T-cell (primary cell): Measurements from ENCODE around the gene DLG1. TPM values are rescaled to one million over a fixed set of nuclear protein-coding genes. Genes with fewer than 3 reads are reported as not detected.

Experiments used
- ATAC-seq, 4 experiments: fragments of 200-7000 bp in 3 of 4; fragments of 150-1000 bp in 1 of 4; cut with Tn5 transposase; replicated peaks in 1 of 4; 1 replicate in 3 of 4; 2 replicates in 1 of 4; pipeline ENCODE4 v1.10.0; 2021; ENCODE audit warnings: moderate library complexity in 3 of 4, mild to moderate bottlenecking in 2 of 4, moderate number of reproducible peaks in 1 of 4
- CTCF ChIA-PET, 2 donors: fragments of 300-600 bp; sonication (Branson Sonifier 250); formaldehyde crosslinking; loops; one replicate each; lab custom pipeline; 2022; ENCODE audit warnings: antibody characterized with exemption in 2 of 2; lab: Charles Lee
- POLR2A ChIA-PET, 2 donors: fragments of 300-600 bp; sonication (Branson Sonifier 250); formaldehyde crosslinking; loops; one replicate each; lab custom pipeline; 2022; ENCODE audit warnings: antibody characterized with exemption in 2 of 2; lab: Charles Lee
- DNase-seq, 35 experiments: peaks; one replicate each; pipeline versions ENCODE4 v3.0.0 to v3.0.0-alpha.2; 2013 to 2023
- H3K27ac ChIP-seq: one replicate; pipeline ENCODE4 v1.5.1; 2013; ENCODE audit warnings: low read length
- H3K27me3 ChIP-seq, 2 experiments: replicated peaks in 1 of 2; 1 replicate in 1 of 2; 2 replicates in 1 of 2; pipeline versions ENCODE4 v1.6.1 to v1.7.0; 2013; ENCODE audit warnings: low read length in 1 of 2, mixed read lengths in 1 of 2; ENCODE audit not compliant: control insufficient read depth in 2 of 2, insufficient read depth in 2 of 2; ENCODE audit errors: extremely low read depth in 1 of 2
- H3K36me3 ChIP-seq, 2 donors: 1 replicate in 1 of 2; 2 replicates in 1 of 2; pipeline versions ENCODE4 v1.6.1 to v1.7.0; 2013; ENCODE audit warnings: low read length in 1 of 2; ENCODE audit not compliant: control insufficient read depth in 2 of 2, insufficient read depth in 1 of 2; ENCODE audit errors: extremely low read depth in 1 of 2
- H3K4me1 ChIP-seq, 2 experiments: 1 replicate in 1 of 2; 2 replicates in 1 of 2; pipeline versions ENCODE4 v1.6.1 to v1.7.0; 2013; ENCODE audit warnings: low read length in 2 of 2, mixed read lengths in 1 of 2; ENCODE audit not compliant: insufficient read depth in 2 of 2, control insufficient read depth in 1 of 2; ENCODE audit errors: extremely low read depth in 1 of 2
- H3K4me3 ChIP-seq, 2 donors: 1 replicate in 1 of 2; 2 replicates in 1 of 2; pipeline versions ENCODE4 v1.5.1 to v1.7.0; 2013; ENCODE audit warnings: mild to moderate bottlenecking in 2 of 2, low read length in 1 of 2, moderate library complexity in 1 of 2; ENCODE audit not compliant: control insufficient read depth in 1 of 2; ENCODE audit errors: extremely low read depth in 1 of 2
- H3K9me3 ChIP-seq: 2 replicates; pipeline ENCODE4 v1.7.0; 2013
- H3K27ac Mint-ChIP-seq, 2 donors: one replicate each; pipeline ENCODE4 v1.8.0; 2020 to 2021; ENCODE audit warnings: mild to moderate bottlenecking in 2 of 2, mixed read lengths in 2 of 2
- H3K27me3 Mint-ChIP-seq, 2 donors: one replicate each; pipeline ENCODE4 v1.8.0; 2021 to 2022; ENCODE audit warnings: mixed read lengths in 2 of 2
- H3K36me3 Mint-ChIP-seq: one replicate; pipeline ENCODE4 v1.8.0; 2021; ENCODE audit warnings: mixed read lengths
- H3K4me1 Mint-ChIP-seq, 3 donors: one replicate each; pipeline ENCODE4 v1.8.0; 2020 to 2022; ENCODE audit warnings: mixed read lengths in 3 of 3, mild to moderate bottlenecking in 1 of 3
- H3K4me3 Mint-ChIP-seq, 3 donors: one replicate each; pipeline ENCODE4 v1.8.0; 2020 to 2022; ENCODE audit warnings: mild to moderate bottlenecking in 3 of 3, mixed read lengths in 3 of 3, moderate library complexity in 3 of 3
- H3K9me3 Mint-ChIP-seq, 3 donors: one replicate each; pipeline ENCODE4 v1.8.0; 2020 to 2022; ENCODE audit warnings: mixed read lengths in 3 of 3
- WGBS: methylation state at CpG from one replicate; pipeline ENCODE4 v1.1.5; 2013; ENCODE audit warnings: missing lambda C conversion rate; ENCODE audit not compliant: insufficient coverage; 5-methylcytosine and 5-hydroxymethylcytosine counted together
- total RNA-seq, 35 experiments: library from RNA in 6 of 35; stranded (reverse) in 6 of 35; fragments of 120-200 nt in 1 of 35; gene quantifications; one replicate each; pipeline versions ENCODE4 v1.2.1 to v1.2.4 and lab custom pipeline; 2013 to 2026

DLG1 gene
- total RNA-seq, 5 donors from 2014 or later (not counting 1 experiment from before 2014, with no cell fraction given), result 65.5 to 96.5 (median 68.4) TPM

DNA sequence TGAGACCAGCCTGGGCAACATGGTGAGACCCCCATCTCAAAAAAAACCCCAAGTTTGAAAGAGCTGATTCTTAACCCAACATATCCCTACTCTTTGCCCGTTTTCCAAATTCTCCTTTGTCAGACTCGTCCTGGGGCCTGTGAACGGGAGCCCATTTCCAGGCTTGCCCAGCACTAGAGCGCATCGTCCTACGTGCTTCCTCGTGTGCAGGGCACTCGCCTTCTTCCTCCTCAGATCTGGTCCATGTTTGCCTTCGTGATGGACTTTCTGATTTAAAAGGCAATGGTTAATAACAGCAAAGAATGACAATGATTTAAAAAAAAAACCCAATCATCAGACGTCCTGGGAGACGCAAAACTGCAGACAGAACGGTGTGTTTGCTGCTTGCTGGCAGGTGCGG is 278.9 kb downstream of the DLG1 start:
- ChIA-PET POLR2A (no interaction called here), CTCF (no interaction called here)
- H3K27me3 Mint-ChIP-seq, result peaks cover 4 to 6% of the 10 kb centered on the region in 2 donors
- no peaks in the 10 kb centered on the region for H3K9me3 ChIP-seq
- no peaks in the 10 kb centered on the region for H3K36me3 Mint-ChIP-seq
- ATAC-seq (no peak), DNase-seq (peak in 1 of 35 experiments; percentile 3)
- no peak overlapping the region for H3K27ac ChIP-seq
- H3K36me3 ChIP-seq, result no peaks in the 10 kb centered on the region
- 88% methylated on average over 10 of the region's 13 CpGs for WGBS
- peaks cover 8 to 13% (median 10%) of the 10 kb centered on the region in 3 donors for H3K4me1 Mint-ChIP-seq
- peaks cover 0 to 30% of the 10 kb centered on the region in 2 experiments for H3K27me3 ChIP-seq
- no peak overlapping the region for H3K27ac Mint-ChIP-seq
- no peak overlapping the region for H3K4me3 ChIP-seq
- H3K4me3 Mint-ChIP-seq, result no peak overlapping the region
- peaks cover 3 to 20% of the 10 kb centered on the region in 2 experiments for H3K4me1 ChIP-seq
- H3K9me3 Mint-ChIP-seq, result no peaks in the 10 kb centered on the region

DNA sequence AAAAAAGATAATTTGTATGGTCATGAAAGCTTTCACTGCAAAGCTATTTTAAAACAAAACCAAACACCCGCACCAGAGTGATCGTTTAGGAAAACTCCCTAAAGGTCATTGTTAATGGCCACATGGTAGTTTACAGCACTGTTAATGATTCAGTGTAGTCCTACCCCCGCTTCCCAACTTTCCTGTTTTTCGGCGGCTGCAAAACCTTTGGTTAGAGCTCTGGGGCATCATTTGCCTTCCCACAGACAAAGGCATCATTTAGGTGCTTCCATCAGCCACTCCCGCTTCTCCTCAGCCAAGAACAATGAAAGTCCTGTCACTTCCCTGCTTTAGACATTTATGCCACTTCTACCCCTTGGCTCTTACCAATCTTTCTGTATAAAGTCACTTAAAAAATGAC is 279.4 kb downstream of the DLG1 start:
- H3K27me3 ChIP-seq, result peaks cover 0 to 25% of the 10 kb centered on the region in 2 experiments
- H3K9me3 ChIP-seq, result no peaks in the 10 kb centered on the region
- H3K4me3 ChIP-seq, result no peak overlapping the region
- no peaks in the 10 kb centered on the region for H3K36me3 ChIP-seq
- peaks cover 4 to 6% of the 10 kb centered on the region in 2 donors for H3K27me3 Mint-ChIP-seq
- H3K4me3 Mint-ChIP-seq, result no peak overlapping the region
- H3K36me3 Mint-ChIP-seq, result no peaks in the 10 kb centered on the region
- H3K27ac ChIP-seq, result no peak overlapping the region
- ATAC-seq, result no peak
- POLR2A ChIA-PET, result no interaction called here
- DNase-seq, result no peak
- no peak overlapping the region for H3K27ac Mint-ChIP-seq
- H3K4me1 ChIP-seq, result peaks cover 3 to 16% of the 10 kb centered on the region in 2 experiments
- CTCF ChIA-PET, result no interaction called here
- H3K4me1 Mint-ChIP-seq, result peaks cover 8 to 13% (median 10%) of the 10 kb centered on the region in 3 donors
- WGBS, result 92% methylated on average over 4 of the region's 6 CpGs
- no peaks in the 10 kb centered on the region for H3K9me3 Mint-ChIP-seq

DNA sequence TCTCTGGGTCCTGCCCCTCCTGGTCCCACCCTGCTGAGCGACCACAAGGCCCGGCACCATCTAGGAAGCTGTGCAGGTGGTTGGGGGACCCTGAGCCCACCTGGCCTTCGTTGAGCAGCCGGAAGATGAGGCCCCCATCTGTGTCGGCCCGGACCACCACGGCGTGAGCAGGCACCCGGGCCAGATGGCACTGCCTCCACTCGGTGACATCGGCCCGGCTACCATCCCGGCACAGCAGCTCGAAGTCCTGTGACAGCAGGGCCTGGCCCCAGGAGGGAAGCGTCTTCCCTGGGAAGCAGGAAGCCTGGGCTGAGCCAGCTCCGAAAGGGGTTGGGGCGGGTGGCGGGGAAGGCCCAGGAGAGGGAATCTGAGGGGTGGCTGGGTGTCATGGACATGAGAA is 281.4 kb downstream of the DLG1 start:
- Mint-ChIP-seq H3K4me1 (no peaks in the 10 kb centered on the region), H3K27ac (no peak overlapping the region), H3K9me3 (no peaks in the 10 kb centered on the region), H3K27me3 (no peaks in the 10 kb centered on the region), H3K36me3 (no peaks in the 10 kb centered on the region), H3K4me3 (no peak overlapping the region)
- H3K36me3 ChIP-seq, result no peaks in the 10 kb centered on the region
- ATAC-seq, result no peak
- DNase-seq, result no peak
- H3K4me3 ChIP-seq, result no peak overlapping the region
- H3K4me1 ChIP-seq, result no peaks in the 10 kb centered on the region
- H3K9me3 ChIP-seq, result no peaks in the 10 kb centered on the region
- H3K27me3 ChIP-seq, result peaks cover 0 to 8% of the 10 kb centered on the region in 2 experiments
- WGBS, result 93% methylated on average over 15 of the region's 18 CpGs
- ChIA-PET POLR2A (no interaction called here), CTCF (no interaction called here)
- no peak overlapping the region for H3K27ac ChIP-seq

DNA sequence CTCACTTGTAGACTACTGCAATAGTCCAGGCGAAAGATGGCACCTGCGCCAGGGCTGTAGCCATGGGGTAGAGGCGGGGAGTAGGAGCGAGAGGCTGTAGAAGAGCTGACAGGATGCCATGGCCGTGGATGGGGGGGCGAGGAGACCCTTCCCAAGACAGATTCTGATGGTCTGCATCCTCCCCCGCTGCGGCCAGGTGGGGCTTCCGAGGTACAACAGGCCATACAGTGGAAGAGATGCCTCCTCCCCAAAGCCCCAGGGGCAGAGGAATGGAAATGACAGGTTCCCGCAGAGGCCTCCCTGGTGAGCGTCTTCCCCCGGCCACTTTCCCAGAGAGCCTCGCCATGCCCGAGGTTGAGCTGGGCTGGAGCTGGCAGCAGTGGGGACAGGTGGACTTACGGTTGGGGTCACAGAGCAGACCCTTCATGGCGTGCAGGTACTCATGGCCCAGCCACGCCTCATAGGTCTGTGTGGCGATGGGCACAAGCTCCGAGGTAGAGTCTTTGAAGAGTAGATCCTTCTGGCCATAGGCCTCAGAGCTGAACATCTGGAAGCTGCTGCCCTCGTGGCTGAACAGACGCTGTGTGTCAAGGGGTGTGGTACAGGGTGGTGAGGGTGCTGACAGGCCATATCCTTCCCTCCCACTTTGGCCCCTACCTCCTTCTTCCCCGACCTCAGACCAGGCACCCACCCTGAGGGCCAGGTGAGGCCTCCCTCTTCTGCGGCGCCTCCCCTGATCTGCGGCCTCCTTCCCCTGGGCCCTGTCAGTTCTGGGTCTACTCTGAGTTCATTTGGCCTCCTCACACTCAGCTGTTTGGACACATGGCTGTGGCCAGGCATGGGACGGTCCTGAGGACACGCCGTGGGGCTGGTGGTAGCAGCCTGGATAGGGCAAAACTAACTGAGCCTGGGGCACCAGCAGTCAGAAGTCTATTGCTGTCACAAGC is 282.3 kb downstream of the DLG1 start:
- H3K4me1 ChIP-seq, result no peaks in the 10 kb centered on the region
- ChIA-PET CTCF (no interaction called here), POLR2A (no interaction called here)
- H3K4me3 ChIP-seq, result no peak overlapping the region
- Mint-ChIP-seq H3K9me3 (no peaks in the 10 kb centered on the region), H3K36me3 (no peaks in the 10 kb centered on the region), H3K4me3 (no peak overlapping the region), H3K27ac (no peak overlapping the region), H3K4me1 (no peaks in the 10 kb centered on the region), H3K27me3 (no peaks in the 10 kb centered on the region)
- H3K9me3 ChIP-seq, result no peaks in the 10 kb centered on the region
- H3K27ac ChIP-seq, result no peak overlapping the region
- no peak for DNase-seq
- no peak for ATAC-seq
- no peaks in the 10 kb centered on the region for H3K36me3 ChIP-seq
- H3K27me3 ChIP-seq, result peaks cover 0 to 9% of the 10 kb centered on the region in 2 experiments
- 92% methylated on average over 24 of the region's 28 CpGs for WGBS

DNA sequence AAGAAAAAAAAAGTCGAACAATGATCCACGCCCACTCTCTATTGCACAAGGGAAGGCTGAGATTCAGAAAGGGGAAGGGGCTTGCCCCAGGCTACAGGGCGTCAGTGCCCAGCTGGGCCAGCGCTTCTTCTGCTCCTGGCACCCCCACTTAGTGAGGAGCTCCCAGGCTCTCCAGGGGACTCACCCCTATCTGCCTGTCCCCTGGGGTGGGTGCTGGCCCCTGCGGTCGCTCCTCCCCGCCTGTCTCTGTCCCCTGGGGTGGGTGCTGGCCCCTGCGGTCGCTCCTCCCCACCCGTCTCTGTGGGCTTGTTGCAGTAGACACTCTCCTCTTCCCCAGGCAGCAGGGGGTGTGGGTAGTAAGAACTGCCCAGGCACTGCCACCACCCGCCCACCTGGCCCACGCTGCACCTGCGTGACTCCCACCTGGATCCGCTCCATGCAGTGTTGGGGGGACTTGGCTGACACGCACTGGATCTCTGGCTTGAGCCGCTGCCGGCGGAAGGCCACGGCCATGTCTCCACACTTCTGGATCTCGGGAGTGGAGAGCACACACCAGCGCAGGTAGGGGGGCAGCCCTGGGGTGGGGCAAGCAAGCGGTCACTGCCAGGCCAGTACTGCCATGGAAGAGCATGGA is 283.4 kb downstream of the DLG1 start:
- H3K27me3 ChIP-seq, result peaks cover 0 to 9% of the 10 kb centered on the region in 2 experiments
- ChIA-PET CTCF (no interaction called here), POLR2A (no interaction called here)
- ATAC-seq, result no peak
- H3K4me3 ChIP-seq, result no peak overlapping the region
- 96% methylated on average over 9 of the region's 22 CpGs for WGBS
- Mint-ChIP-seq H3K4me1 (no peaks in the 10 kb centered on the region), H3K9me3 (no peaks in the 10 kb centered on the region), H3K27me3 (no peaks in the 10 kb centered on the region), H3K27ac (peak overlapping the region in 1 of 2 donors; percentile 65), H3K36me3 (no peaks in the 10 kb centered on the region), H3K4me3 (no peak overlapping the region)
- no peaks in the 10 kb centered on the region for H3K36me3 ChIP-seq
- no peak overlapping the region for H3K27ac ChIP-seq
- H3K9me3 ChIP-seq, result no peaks in the 10 kb centered on the region
- no peak for DNase-seq
- no peaks in the 10 kb centered on the region for H3K4me1 ChIP-seq

DNA sequence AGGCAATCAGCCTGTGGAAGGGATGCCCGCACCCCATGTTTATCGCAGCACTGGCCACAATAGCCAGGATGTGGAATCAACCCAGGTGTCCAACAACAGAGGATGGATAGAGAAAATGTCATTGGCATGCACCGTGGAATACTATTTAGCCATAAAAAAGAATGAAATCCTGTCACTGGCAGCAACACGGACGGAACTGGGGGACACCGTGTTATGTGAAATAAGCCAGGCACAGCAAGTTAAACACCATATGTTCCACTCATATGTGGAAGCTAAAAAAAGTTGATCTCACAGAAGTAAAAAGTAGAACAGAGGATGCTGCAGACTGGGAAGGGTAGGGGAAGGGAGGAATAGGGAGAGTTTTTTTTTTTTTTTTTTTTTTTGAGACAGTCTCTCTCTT is 284.4 kb downstream of the DLG1 start:
- Histone ChIP-seq H3K27me3 (peaks cover 0 to 9% of the 10 kb centered on the region in 2 experiments), H3K4me1 (no peaks in the 10 kb centered on the region), H3K4me3 (no peak overlapping the region), H3K36me3 (no peaks in the 10 kb centered on the region), H3K27ac (no peak overlapping the region), H3K9me3 (no peaks in the 10 kb centered on the region)
- H3K4me1 Mint-ChIP-seq, result no peaks in the 10 kb centered on the region
- 100% methylated on average over 3 of the region's 6 CpGs for WGBS
- H3K27ac Mint-ChIP-seq, result no peak overlapping the region
- ChIA-PET CTCF (no interaction called here), POLR2A (no interaction called here)
- no peaks in the 10 kb centered on the region for H3K9me3 Mint-ChIP-seq
- H3K4me3 Mint-ChIP-seq, result no peak overlapping the region
- no peaks in the 10 kb centered on the region for H3K27me3 Mint-ChIP-seq
- ATAC-seq (no peak), DNase-seq (no peak)
- no peaks in the 10 kb centered on the region for H3K36me3 Mint-ChIP-seq
